HepG2 (cell line): ENCODE measurements around the gene GPT2. TPM values are rescaled to one million over a fixed set of nuclear protein-coding genes. Genes with fewer than 3 reads are reported as not detected.

ENCODE experiments used
- CCAR2 ChIP-seq: fragments of 200-400 bp; formaldehyde crosslinking; optimal IDR thresholded peaks from 2 replicates; pipeline ENCODE3; 2018; ENCODE audit warnings: low read depth, mild to moderate bottlenecking, low read length, moderate library complexity
- CHD2 ChIP-seq: IDR thresholded peaks from 2 replicates; pipeline ENCODE4 v1.6.1; 2011; ENCODE audit warnings: low read depth, low read length, improper control_type of control experiment
- IRX3 ChIP-seq: sonication (generic); formaldehyde crosslinking; IDR thresholded peaks from 2 replicates; pipeline ENCODE4 v1.8.1; 2023; ENCODE audit warnings: mild to moderate bottlenecking, low read depth, missing genetic modification reagents, borderline replicate concordance
- KLF16 ChIP-seq, 2 experiments: sonication (generic) in 1 of 2; formaldehyde crosslinking in 1 of 2; IDR thresholded peaks; 2 replicates each; pipeline versions ENCODE4 v1.6.1 to v1.8.0; 2016 to 2023; ENCODE audit warnings: missing genetic modification reagents in 2 of 2, missing compliant biosample characterization in 1 of 2
- LCORL ChIP-seq, 2 experiments: fragments of 450-650 bp in 1 of 2; sonication (generic) in 1 of 2; formaldehyde crosslinking in 1 of 2; IDR thresholded peaks; 2 replicates each; pipeline versions ENCODE4 v1.5.0 to v1.6.1; 2017 to 2020; ENCODE audit warnings: antibody characterized with exemption in 1 of 2, missing genetic modification reagents in 1 of 2
- MYC ChIP-seq: sonication (generic); formaldehyde crosslinking; IDR thresholded peaks from 2 replicates; pipeline ENCODE4 v1.9.0; 2021; ENCODE audit warnings: missing genetic modification reagents, borderline replicate concordance
- RELA ChIP-seq: sonication (generic); formaldehyde crosslinking; IDR thresholded peaks from 2 replicates; pipeline ENCODE4 v1.4.0; 2020; ENCODE audit warnings: missing genetic modification reagents
- RFXAP ChIP-seq: sonication (generic); formaldehyde crosslinking; IDR thresholded peaks from 2 replicates; pipeline ENCODE4 v1.4.0; 2020; ENCODE audit warnings: missing genetic modification reagents, borderline replicate concordance
- SIX1 ChIP-seq: sonication (generic); formaldehyde crosslinking; IDR thresholded peaks from 2 replicates; pipeline ENCODE4 v1.4.0; 2020; ENCODE audit warnings: missing genetic modification reagents, borderline replicate concordance
- SMARCC2 ChIP-seq: fragments of 450-650 bp; IDR thresholded peaks from 2 replicates; pipeline ENCODE4 v1.6.1; 2017; ENCODE audit warnings: antibody characterized with exemption, mild to moderate bottlenecking
- SMC3 ChIP-seq: IDR thresholded peaks from 2 replicates; pipeline ENCODE4 v1.6.1; 2011; ENCODE audit warnings: low read length, improper control_type of control experiment
- SOX13 ChIP-seq, 3 experiments: fragments of 450-650 bp in 1 of 3; sonication (generic) in 1 of 3; formaldehyde crosslinking in 1 of 3; IDR thresholded peaks in 2 of 3; conservative IDR thresholded peaks in 1 of 3; 2 replicates each; pipeline versions ENCODE4 v1.5.0 to v1.6.1; 2016 to 2020; ENCODE audit warnings: antibody characterized with exemption in 1 of 3, mild to moderate bottlenecking in 1 of 3, missing compliant biosample characterization in 1 of 3, missing genetic modification reagents in 1 of 3, moderate library complexity in 1 of 3
- TAF15 ChIP-seq: fragments of 200-400 bp; formaldehyde crosslinking; IDR thresholded peaks from one replicate; pipeline ENCODE4 v1.6.1; 2018; ENCODE audit warnings: mild to moderate bottlenecking, low read depth, low read length; ENCODE audit not compliant: poor library complexity, severe bottlenecking
- TBX3 ChIP-seq: fragments of 450-650 bp; IDR thresholded peaks from 2 replicates; pipeline ENCODE4 v1.6.1; 2017; ENCODE audit warnings: antibody characterized with exemption, mild to moderate bottlenecking, inconsistent platforms, borderline replicate concordance
- TEAD2 ChIP-seq: sonication (generic); formaldehyde crosslinking; IDR thresholded peaks from 2 replicates; pipeline ENCODE4 v1.9.0; 2021; ENCODE audit warnings: missing genetic modification reagents
- ZFP36L2 ChIP-seq: sonication (generic); formaldehyde crosslinking; IDR thresholded peaks from 2 replicates; pipeline ENCODE4 v1.4.0; 2020; ENCODE audit warnings: missing genetic modification reagents
- ZNF207 ChIP-seq: fragments of 450-650 bp; IDR thresholded peaks from 2 replicates; pipeline ENCODE4 v1.6.1; 2016; ENCODE audit warnings: antibody characterized with exemption, borderline replicate concordance
- ZNF225 ChIP-seq: sonication (generic); formaldehyde crosslinking; IDR thresholded peaks from 2 replicates; pipeline ENCODE4 v1.4.0; 2020; ENCODE audit warnings: mild to moderate bottlenecking, missing genetic modification reagents
- ZNF44 ChIP-seq: sonication (generic); formaldehyde crosslinking; IDR thresholded peaks from 2 replicates; pipeline ENCODE4 v1.5.1; 2020; ENCODE audit warnings: mild to moderate bottlenecking, missing genetic modification reagents
- ZNF850 ChIP-seq: sonication (generic); formaldehyde crosslinking; conservative IDR thresholded peaks from 2 replicates; pipeline ENCODE4 v1.9.0; 2021; ENCODE audit warnings: mild to moderate bottlenecking, missing genetic modification reagents
- polyA plus RNA-seq, 8 experiments: library from polyadenylated mRNA; depleted of rRNA in 3 of 8; stranded (reverse) in 7 of 8; unstranded in 1 of 8; fragments of >200 nt; fragmentation: Illumina TruSeq in 4 of 8; extraction: Trizol in 4 of 8; gene quantifications; 2 replicates each; pipeline versions ENCODE4 v1.2.1 to v1.2.3, GENCODE V29; 2011 to 2016; ENCODE audit warnings: low read depth in 4 of 8, missing spikeins in 1 of 8, mixed read lengths in 1 of 8; ENCODE audit not compliant: insufficient read depth in 1 of 8
- total RNA-seq, 5 experiments: library from RNA; depleted of rRNA; stranded (reverse); fragments of >200 nt; fragmentation: Illumina TruSeq; extraction: Trizol; gene quantifications; 2 replicates each; pipeline ENCODE4 v1.2.3, GENCODE V29; 2016; ENCODE audit warnings: low read depth in 1 of 5
- TF ChIP-seq, protein P1 (sequence below): IDR thresholded peaks from 2 replicates; pipeline ENCODE4 v1.6.1; 2016; ENCODE audit warnings: low read depth
- TF ChIP-seq, protein P2 (sequence below): sonication (generic); formaldehyde crosslinking; IDR thresholded peaks from 2 replicates; pipeline ENCODE4 v1.4.0; 2020; ENCODE audit warnings: mild to moderate bottlenecking, missing genetic modification reagents
- TF ChIP-seq, protein P3 (sequence below): conservative IDR thresholded peaks from 2 replicates; pipeline ENCODE4 v1.6.1; 2018; ENCODE audit warnings: missing genetic modification reagents
- TF ChIP-seq, protein P4 (sequence below): sonication (generic); formaldehyde crosslinking; IDR thresholded peaks from 2 replicates; pipeline ENCODE4 v1.5.1; 2020; ENCODE audit warnings: mild to moderate bottlenecking, moderate library complexity, missing genetic modification reagents

Gene GPT2
- total and polyA plus RNA-seq, 2 of the 13 experiments (the other 11 are each of a cell fraction or from before 2014, with no cell fraction given), result 138 to 267 TPM

DNA sequence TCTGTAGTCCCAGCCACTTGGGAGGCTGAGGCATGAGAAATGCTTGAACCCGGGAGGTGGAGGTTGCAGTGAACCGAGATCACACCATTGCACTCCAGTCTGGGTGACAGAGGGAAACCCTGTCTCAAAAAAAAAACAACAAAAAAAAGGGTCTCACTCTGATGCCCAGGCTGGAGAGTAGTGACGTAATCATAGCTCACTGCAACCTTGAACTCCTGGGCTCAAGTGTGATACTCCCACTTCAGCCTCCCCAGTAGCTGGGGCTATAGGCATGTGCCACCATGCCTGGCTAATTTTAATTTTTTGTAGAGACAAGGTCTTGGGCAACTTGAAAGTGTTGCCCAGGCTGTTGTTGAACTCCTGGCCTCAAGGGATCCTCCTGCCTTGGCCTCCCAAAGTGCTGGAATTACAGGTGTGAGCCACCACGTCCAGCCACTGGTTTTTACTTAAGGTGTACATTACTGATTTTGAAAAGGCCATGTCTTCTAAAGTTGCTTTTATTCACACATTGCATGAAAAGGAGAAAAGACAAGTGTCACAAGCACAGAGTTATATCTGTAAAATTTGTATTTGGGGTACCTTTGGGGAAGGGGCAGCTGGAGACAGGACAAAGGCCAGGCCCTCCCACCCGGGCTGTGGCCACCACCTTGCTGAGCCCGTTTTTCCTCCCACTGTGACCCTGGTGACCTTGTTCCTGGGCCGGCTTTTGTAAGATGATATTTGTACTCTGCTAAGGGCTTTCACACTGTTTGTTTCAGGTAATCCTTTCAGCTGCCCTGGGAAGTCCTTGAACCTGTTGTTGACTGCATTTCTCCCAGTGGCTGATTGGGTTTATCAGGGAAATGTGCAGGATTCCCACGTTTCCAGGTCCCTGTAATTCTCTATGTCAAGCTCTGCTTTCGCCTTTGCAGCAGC lies 11.5 kb downstream of the GPT2 start (continued):
- TF ChIP-seq LCORL (IDR thresholded peaks at IDR 0.05) (no peak), LCORL (CRISPR knock-in tag; IDR thresholded peaks at IDR 0.05) (peak; percentile 83), ZNF850 (CRISPR knock-in tag) (no peak; the same call in 1 of the 2 replicates), CCAR2 (no peak), ZNF44 (no peak), TAF15 (no peak), ZNF225 (CRISPR knock-in tag) (no peak; the same call in 1 of the 2 replicates), ZNF207 (no peak), SMC3 (peak; percentile 27; the same call in 1 of the 2 replicates), SOX13 (IDR thresholded peaks at IDR 0.05) (peak; percentile 79), SOX13 (CRISPR knock-in tag; conservative IDR thresholded peaks at IDR 0.05 in 1 of 2, IDR thresholded peaks at IDR 0.05 in 1 of 2) (peak in 1 of 2 experiments; percentile 96; a peak in 2 of 4 replicates), MYC (CRISPR knock-in tag) (peak; percentile 74), RELA (CRISPR knock-in tag) (no peak), KLF16 (CRISPR knock-in tag; IDR thresholded peaks at IDR 0.05) (peak in 1 of 2 experiments; percentile 69; a peak in 1 of 4 replicates), ZFP36L2 (CRISPR knock-in tag) (no peak), IRX3 (CRISPR knock-in tag) (no peak), SMARCC2 (no peak), TEAD2 (CRISPR knock-in tag) (no peak), RFXAP (CRISPR knock-in tag) (peak; percentile 61; the same call in 1 of the 2 replicates), CHD2 (no peak), TBX3 (peak; percentile 77; the same call in 1 of the 2 replicates), SIX1 (peak; percentile 97)
- TF ChIP-seq, protein P1, sequence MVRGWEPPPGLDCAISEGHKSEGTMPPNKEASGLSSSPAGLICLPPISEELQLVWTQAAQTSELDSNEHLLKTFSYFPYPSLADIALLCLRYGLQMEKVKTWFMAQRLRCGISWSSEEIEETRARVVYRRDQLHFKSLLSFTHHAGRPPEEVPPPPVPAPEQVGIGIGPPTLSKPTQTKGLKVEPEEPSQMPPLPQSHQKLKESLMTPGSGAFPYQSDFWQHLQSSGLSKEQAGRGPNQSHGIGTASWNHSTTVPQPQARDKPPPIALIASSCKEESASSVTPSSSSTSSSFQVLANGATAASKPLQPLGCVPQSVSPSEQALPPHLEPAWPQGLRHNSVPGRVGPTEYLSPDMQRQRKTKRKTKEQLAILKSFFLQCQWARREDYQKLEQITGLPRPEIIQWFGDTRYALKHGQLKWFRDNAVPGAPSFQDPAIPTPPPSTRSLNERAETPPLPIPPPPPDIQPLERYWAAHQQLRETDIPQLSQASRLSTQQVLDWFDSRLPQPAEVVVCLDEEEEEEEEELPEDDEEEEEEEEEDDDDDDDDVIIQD, result peak; percentile 77
- TF ChIP-seq, protein P2, sequence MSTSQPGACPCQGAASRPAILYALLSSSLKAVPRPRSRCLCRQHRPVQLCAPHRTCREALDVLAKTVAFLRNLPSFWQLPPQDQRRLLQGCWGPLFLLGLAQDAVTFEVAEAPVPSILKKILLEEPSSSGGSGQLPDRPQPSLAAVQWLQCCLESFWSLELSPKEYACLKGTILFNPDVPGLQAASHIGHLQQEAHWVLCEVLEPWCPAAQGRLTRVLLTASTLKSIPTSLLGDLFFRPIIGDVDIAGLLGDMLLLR, result no peak
- TF ChIP-seq, protein P3, sequence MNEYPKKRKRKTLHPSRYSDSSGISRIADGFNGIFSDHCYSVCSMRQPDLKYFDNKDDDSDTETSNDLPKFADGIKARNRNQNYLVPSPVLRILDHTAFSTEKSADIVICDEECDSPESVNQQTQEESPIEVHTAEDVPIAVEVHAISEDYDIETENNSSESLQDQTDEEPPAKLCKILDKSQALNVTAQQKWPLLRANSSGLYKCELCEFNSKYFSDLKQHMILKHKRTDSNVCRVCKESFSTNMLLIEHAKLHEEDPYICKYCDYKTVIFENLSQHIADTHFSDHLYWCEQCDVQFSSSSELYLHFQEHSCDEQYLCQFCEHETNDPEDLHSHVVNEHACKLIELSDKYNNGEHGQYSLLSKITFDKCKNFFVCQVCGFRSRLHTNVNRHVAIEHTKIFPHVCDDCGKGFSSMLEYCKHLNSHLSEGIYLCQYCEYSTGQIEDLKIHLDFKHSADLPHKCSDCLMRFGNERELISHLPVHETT (CRISPR knock-in tag), result peak; percentile 61; the same call in 1 of the 2 replicates
- TF ChIP-seq, protein P4, sequence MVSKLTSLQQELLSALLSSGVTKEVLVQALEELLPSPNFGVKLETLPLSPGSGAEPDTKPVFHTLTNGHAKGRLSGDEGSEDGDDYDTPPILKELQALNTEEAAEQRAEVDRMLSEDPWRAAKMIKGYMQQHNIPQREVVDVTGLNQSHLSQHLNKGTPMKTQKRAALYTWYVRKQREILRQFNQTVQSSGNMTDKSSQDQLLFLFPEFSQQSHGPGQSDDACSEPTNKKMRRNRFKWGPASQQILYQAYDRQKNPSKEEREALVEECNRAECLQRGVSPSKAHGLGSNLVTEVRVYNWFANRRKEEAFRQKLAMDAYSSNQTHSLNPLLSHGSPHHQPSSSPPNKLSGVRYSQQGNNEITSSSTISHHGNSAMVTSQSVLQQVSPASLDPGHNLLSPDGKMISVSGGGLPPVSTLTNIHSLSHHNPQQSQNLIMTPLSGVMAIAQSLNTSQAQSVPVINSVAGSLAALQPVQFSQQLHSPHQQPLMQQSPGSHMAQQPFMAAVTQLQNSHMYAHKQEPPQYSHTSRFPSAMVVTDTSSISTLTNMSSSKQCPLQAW (CRISPR knock-in tag), result peak; percentile 83
